Stimulated activated naive B cell treated with anti-CD40 and anti-IgM and Interleukin-4, amounts not matched to agents 10 μg/mL and 1 μg/mL and 100 μg/mL, for 72 hours (primary cell): ENCODE data around the gene TOP2A.

Source experiments
- ATAC-seq, 2 donors: fragments of 150-1000 bp; cut with Tn5 transposase; replicated peaks; 2 replicates each; pipeline ENCODE4 v1.10.0; 2021; ENCODE audit warnings: moderate library complexity in 1 of 2
- DNase-seq: peaks from one replicate; pipeline ENCODE4 v3.0.0; 2021
- H3K27ac Mint-ChIP-seq: one replicate; pipeline ENCODE4 v1.8.0; 2022; ENCODE audit warnings: mild to moderate bottlenecking, mixed read lengths
- H3K27me3 Mint-ChIP-seq, 2 donors: one replicate each; pipeline ENCODE4 v1.8.0; 2022; ENCODE audit warnings: mixed read lengths in 2 of 2
- H3K36me3 Mint-ChIP-seq, 2 donors: one replicate each; pipeline ENCODE4 v1.8.0; 2022; ENCODE audit warnings: mixed read lengths in 2 of 2, mild to moderate bottlenecking in 1 of 2
- H3K4me1 Mint-ChIP-seq, 2 donors: one replicate each; pipeline ENCODE4 v1.8.0; 2022; ENCODE audit warnings: mixed read lengths in 2 of 2, mild to moderate bottlenecking in 1 of 2
- H3K4me3 Mint-ChIP-seq, 2 donors: one replicate each; pipeline ENCODE4 v1.8.0; 2022; ENCODE audit warnings: mild to moderate bottlenecking in 2 of 2, mixed read lengths in 2 of 2, moderate library complexity in 1 of 2
- H3K9me3 Mint-ChIP-seq, 2 donors: one replicate each; pipeline ENCODE4 v1.8.0; 2022; ENCODE audit warnings: mixed read lengths in 2 of 2, mild to moderate bottlenecking in 1 of 2

The TOP2A gene

GRCh38 chr17:40358323-40359038 is 59.2 kb downstream of the TOP2A start:
- Mint-ChIP-seq H3K9me3 (no peaks in the 10 kb centered on the region), H3K27me3 (peaks cover 19 to 33% of the 10 kb centered on the region in 2 donors), H3K36me3 (peaks cover 15 to 25% of the 10 kb centered on the region in 2 donors), H3K4me1 (peaks cover 29 to 54% of the 10 kb centered on the region in 2 donors), H3K27ac (peak overlapping the region; percentile 53), H3K4me3 (peak overlapping the region in 1 of 2 donors; percentile 35)
- peak; percentile 70 for DNase-seq
- peak; percentile 48 to 53 for ATAC-seq

DNA sequence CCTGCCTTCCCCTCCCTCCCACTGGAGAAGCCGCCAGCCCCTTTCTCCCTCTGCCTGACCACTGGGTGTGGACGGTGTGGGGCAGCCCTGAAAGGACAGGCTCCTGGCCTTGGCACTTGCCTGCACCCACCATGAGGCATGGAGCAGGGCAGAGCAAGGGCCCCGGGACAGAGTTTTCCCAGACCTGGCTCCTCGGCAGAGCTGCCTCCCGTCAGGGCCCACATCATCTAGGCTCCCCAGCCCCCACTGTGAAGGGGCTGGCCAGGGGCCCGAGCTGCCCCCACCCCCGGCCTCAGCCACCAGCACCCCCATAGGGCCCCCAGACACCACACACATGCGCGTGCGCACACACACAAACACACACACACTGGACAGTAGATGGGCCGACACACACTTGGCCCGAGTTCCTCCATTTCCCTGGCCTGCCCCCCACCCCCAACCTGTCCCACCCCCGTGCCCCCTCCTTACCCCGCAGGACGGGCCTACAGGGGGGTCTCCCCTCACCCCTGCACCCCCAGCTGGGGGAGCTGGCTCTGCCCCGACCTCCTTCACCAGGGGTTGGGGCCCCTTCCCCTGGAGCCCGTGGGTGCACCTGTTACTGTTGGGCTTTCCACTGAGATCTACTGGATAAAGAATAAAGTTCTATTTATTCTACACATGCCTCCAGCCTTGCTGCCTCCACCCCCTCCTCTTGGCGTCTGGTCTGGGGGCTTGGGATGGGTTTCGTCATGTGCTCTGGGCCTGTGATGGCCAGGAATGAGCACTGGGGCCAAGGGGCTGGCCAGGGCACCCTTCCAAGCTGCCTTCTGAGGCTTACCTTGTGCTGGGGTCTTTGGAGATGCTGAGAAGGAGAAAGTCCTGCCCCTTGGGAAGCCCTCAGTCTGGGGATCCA is 60.5 kb downstream of the TOP2A start:
- no peak overlapping the region for H3K4me3 Mint-ChIP-seq
- H3K27ac Mint-ChIP-seq = peak overlapping the region; percentile 62

DNA sequence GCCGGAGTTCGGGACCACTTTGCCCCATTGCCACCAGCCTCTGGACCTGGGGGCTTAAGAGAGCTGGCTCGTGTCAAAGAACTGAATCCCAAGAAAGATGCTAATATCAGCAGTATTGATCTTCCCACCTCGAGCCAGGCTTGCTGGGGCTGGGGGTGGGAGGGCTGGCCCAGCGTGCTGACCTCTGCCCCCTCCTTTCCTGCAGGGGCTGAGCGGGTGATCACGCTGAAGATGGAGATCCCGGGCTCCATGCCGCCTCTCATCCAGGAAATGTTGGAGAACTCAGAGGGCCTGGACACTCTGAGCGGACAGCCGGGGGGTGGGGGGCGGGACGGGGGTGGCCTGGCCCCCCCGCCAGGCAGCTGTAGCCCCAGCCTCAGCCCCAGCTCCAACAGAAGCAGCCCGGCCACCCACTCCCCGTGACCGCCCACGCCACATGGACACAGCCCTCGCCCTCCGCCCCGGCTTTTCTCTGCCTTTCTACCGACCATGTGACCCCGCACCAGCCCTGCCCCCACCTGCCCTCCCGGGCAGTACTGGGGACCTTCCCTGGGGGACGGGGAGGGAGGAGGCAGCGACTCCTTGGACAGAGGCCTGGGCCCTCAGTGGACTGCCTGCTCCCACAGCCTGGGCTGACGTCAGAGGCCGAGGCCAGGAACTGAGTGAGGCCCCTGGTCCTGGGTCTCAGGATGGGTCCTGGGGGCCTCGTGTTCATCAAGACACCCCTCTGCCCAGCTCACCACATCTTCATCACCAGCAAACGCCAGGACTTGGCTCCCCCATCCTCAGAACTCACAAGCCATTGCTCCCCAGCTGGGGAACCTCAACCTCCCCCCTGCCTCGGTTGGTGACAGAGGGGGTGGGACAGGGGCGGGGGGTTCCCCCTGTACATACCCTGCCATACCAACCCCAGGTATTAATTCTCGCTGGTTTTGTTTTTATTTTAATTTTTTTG is 61.6 kb downstream of the TOP2A start:
- Mint-ChIP-seq H3K4me1 (peaks cover 43 to 60% of the 10 kb centered on the region in 2 donors), H3K27me3 (peaks cover 5 to 11% of the 10 kb centered on the region in 2 donors), H3K9me3 (no peaks in the 10 kb centered on the region), H3K36me3 (peaks cover 30 to 42% of the 10 kb centered on the region in 2 donors), H3K27ac (no peak overlapping the region), H3K4me3 (no peak overlapping the region)
- ATAC-seq = no peak
- no peak for DNase-seq

More for the DNA sequence above, 60.5 kb downstream of the TOP2A start:
- Mint-ChIP-seq H3K36me3 (peaks cover 21 to 32% of the 10 kb centered on the region in 2 donors), H3K9me3 (no peaks in the 10 kb centered on the region), H3K27me3 (peaks cover 11 to 23% of the 10 kb centered on the region in 2 donors), H3K4me1 (peaks cover 35 to 56% of the 10 kb centered on the region in 2 donors)
- no peak for ATAC-seq
- DNase-seq = no peak

DNA sequence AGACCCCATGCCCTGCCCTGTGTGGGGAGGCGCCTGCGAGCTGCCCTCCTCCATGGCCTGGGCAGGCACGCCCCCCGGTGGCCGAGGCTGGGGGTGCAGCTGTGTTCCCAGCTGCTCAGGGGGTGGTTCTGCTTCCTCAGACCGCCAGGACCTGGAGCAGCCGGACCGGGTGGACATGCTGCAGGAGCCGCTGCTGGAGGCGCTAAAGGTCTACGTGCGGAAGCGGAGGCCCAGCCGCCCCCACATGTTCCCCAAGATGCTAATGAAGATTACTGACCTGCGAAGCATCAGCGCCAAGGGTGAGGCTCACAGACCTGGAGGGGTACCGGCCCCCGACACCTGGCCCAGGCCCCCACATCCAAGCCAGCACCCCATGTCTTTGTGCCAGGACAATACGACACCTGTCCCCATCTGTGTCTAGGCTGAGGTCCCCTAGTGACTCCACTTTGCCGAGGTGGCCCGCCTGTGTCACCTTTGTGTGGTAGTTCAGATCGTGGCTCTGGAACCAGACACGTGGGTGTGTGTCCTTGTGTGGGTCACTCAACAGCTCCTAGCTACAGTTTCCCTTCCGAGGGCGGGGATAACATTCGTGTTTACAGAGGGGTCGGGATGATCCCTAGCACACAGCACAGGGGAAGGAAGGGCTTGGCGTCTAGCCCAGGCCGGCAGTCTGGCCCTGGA is 62.4 kb downstream of the TOP2A start:
- H3K36me3 Mint-ChIP-seq = peaks cover 32 to 46% of the 10 kb centered on the region in 2 donors
- peak; percentile 63 for DNase-seq
- peak; percentile 67 to 75 for ATAC-seq
- no peaks in the 10 kb centered on the region for H3K9me3 Mint-ChIP-seq
- H3K4me1 Mint-ChIP-seq = peaks cover 43 to 64% of the 10 kb centered on the region in 2 donors
- H3K27me3 Mint-ChIP-seq = peaks cover 0 to 5% of the 10 kb centered on the region in 2 donors
- H3K4me3 Mint-ChIP-seq = no peak overlapping the region
- peak overlapping the region; percentile 65 for H3K27ac Mint-ChIP-seq

DNA sequence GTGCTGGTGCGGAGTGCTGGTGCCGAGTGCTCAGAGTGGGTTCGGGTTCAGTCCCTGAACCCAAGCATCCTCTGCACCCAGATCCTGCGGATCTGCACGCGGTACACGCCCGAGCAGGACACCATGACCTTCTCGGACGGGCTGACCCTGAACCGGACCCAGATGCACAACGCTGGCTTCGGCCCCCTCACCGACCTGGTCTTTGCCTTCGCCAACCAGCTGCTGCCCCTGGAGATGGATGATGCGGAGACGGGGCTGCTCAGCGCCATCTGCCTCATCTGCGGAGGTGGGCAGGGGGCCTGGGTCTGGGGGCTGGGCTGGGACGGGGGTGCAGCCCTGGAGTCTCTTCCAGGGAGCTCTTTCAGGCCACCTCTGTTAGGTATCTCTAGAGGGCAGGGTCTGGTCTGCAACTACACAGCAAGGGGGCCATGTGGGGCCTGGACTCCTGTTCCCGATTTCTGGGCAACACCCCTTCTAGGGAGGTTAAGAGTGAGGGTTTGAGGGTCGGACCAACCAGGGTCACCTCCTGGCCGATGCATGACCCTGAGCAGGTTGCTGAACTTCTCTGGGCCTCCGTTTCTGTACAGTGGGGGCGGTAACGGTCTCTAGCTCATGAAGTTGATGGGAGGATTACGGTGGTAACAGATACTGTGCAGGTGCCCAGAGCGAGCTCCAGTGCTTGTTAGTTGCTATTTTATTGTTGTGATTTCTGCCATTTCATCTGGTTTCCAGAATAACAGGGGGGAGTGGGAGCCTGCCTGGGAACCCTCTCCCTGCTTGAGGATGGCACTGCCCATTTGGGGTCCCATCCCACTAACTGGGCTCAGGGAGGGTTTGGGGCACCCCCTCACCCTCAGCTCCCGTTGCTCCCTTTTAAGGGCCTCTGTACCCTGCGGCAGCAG is 63.2 kb downstream of the TOP2A start:
- no peak overlapping the region for H3K4me3 Mint-ChIP-seq

GRCh38 chr17:40352779-40353394 is 64.8 kb downstream of the TOP2A start:
- H3K4me3 Mint-ChIP-seq = no peak overlapping the region
- no peak for DNase-seq
- H3K36me3 Mint-ChIP-seq = peaks cover 44 to 66% of the 10 kb centered on the region in 2 donors
- H3K27me3 Mint-ChIP-seq = no peaks in the 10 kb centered on the region
- peak overlapping the region; percentile 81 for H3K27ac Mint-ChIP-seq
- no peaks in the 10 kb centered on the region for H3K9me3 Mint-ChIP-seq
- peaks cover 53 to 74% of the 10 kb centered on the region in 2 donors for H3K4me1 Mint-ChIP-seq
- ATAC-seq = peak; percentile 72 to 74

More for the DNA sequence above, 63.2 kb downstream of the TOP2A start:
- no peak for DNase-seq
- Mint-ChIP-seq H3K27ac (peak overlapping the region; percentile 65), H3K9me3 (no peaks in the 10 kb centered on the region), H3K4me1 (peaks cover 48 to 72% of the 10 kb centered on the region in 2 donors), H3K27me3 (no peaks in the 10 kb centered on the region), H3K36me3 (peaks cover 39 to 54% of the 10 kb centered on the region in 2 donors)
- ATAC-seq = no peak

- H3K4me3 Mint-ChIP-seq = no peak overlapping the region
- DNase-seq = no peak
- ATAC-seq = no peak
- H3K27ac Mint-ChIP-seq = peak overlapping the region; percentile 81
- H3K4me1 Mint-ChIP-seq = peaks cover 54 to 79% of the 10 kb centered on the region in 2 donors
- H3K9me3 Mint-ChIP-seq = no peaks in the 10 kb centered on the region
- H3K36me3 Mint-ChIP-seq = peaks cover 44 to 62% of the 10 kb centered on the region in 2 donors
- H3K27me3 Mint-ChIP-seq = no peaks in the 10 kb centered on the region
Measured at GRCh38 chr17:40352237-40352778, 65.4 kb downstream of the TOP2A start.

DNA sequence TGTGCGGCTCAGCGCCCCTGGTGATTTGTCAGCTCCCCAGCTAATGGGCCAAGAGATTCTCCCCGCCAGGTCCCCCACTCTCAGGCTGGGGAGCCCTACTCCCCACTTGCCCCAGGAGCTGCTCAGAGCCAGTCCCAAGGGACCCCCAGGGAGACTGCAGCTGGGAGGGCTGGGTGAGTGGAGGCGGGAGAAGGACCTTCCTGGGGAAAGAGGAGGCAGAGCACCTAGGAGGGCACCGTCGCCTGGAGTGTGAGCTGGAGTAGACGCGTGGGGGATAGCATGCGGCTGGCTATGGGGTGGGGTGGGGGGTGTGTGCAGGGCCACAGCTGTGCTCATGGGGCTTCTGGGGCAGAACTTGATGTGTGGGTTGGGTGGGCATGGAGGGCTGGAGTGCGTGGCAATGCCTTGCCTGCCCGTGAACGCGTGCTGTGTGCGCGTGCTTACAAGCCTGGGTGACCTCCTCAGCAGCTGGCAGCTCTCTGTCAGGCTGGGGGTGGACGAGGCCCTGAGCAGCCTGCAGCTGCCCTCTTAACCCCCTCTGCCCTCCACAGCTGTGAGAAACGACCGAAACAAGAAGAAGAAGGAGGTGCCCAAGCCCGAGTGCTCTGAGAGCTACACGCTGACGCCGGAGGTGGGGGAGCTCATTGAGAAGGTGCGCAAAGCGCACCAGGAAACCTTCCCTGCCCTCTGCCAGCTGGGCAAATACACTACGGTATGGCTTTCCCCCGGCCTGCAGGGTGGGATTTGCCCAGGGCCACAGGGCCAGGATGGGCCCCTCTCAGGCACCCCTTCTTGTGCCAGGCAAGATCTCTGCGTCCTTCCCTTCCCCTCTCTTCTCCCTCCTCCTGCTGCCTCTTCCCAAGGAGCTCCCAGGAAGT is 66.1 kb downstream of the TOP2A start:
- Mint-ChIP-seq H3K27me3 (no peaks in the 10 kb centered on the region), H3K9me3 (no peaks in the 10 kb centered on the region), H3K4me1 (peaks cover 59 to 86% of the 10 kb centered on the region in 2 donors), H3K27ac (peak overlapping the region; percentile 62), H3K36me3 (peaks cover 41 to 58% of the 10 kb centered on the region in 2 donors), H3K4me3 (no peak overlapping the region)
- DNase-seq (no peak), ATAC-seq (peak; percentile 54 to 65)

DNA sequence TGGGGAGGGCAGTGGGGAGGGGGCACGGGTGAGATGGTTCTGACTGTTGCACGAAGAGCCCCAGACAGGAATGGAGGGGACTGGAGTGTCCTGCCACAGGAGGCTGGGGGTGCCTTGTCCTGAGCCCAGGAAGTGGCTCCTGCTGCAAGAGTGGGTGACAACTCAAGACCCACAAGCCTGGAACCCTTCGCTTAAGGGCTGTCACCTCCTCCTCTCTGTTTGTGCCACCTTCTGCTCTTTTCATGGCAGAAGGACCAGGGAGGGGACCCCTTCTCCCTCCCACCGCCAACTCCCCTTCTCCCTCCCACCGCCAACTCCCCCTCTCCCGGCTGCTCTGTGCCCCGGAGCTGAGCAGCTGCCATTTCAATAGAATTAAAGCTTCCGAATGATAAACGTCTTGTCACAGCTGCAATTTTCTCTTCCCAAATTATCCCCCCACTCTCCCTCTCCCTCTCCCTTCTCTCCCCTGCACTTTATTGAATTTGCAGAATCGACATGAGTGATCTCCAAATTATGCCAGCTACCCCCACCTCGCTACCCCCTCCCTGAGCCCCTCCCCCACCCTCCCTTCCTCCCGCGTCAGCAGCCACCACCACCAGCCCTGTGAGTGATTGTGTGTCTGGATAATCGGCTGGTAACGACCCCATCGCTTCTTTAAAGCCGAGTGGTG is 66.9 kb downstream of the TOP2A start:
- Mint-ChIP-seq H3K9me3 (no peaks in the 10 kb centered on the region), H3K4me1 (peaks cover 67 to 94% of the 10 kb centered on the region in 2 donors), H3K27me3 (no peaks in the 10 kb centered on the region), H3K4me3 (no peak overlapping the region), H3K36me3 (peaks cover 38 to 58% of the 10 kb centered on the region in 2 donors), H3K27ac (no peak overlapping the region)
- DNase-seq (no peak), ATAC-seq (no peak)

GRCh38 chr17:40349895-40350688 is 67.6 kb downstream of the TOP2A start:
- Mint-ChIP-seq H3K4me3 (no peak overlapping the region), H3K36me3 (peaks cover 36 to 52% of the 10 kb centered on the region in 2 donors), H3K9me3 (no peaks in the 10 kb centered on the region), H3K4me1 (peaks cover 69 to 96% of the 10 kb centered on the region in 2 donors), H3K27ac (peak overlapping the region; percentile 7), H3K27me3 (no peaks in the 10 kb centered on the region)
- ATAC-seq = no peak
- no peak for DNase-seq
